Measurements from ENCODE around the gene ARL6IP6.

Gene ARL6IP6

DNA sequence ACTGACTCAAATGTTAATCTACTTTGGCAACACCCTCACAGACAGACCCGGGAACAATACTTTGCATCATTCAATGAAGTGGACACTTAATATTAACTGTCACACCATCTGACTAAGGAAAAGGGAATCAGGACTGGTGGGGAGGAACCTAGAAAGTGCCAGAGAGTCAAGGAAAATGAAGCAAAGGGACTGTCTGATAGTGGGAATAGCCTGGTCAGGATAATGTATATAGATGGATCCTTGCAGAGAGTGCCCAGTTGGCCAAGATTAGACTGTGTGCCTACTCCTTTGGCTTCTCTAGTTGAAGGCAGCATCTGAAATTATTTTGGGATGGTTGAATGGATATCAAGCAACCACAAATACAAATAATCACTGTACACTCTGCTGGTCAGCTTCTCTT is 45.2 kb downstream of the ARL6IP6 start:
- H3K4me3 ChIP-seq (ENCODE audit: low read length), result no peak overlapping the region
- no peak for DNase-seq (ENCODE audit: low read depth)
- TF ChIP-seq, protein P1, sequence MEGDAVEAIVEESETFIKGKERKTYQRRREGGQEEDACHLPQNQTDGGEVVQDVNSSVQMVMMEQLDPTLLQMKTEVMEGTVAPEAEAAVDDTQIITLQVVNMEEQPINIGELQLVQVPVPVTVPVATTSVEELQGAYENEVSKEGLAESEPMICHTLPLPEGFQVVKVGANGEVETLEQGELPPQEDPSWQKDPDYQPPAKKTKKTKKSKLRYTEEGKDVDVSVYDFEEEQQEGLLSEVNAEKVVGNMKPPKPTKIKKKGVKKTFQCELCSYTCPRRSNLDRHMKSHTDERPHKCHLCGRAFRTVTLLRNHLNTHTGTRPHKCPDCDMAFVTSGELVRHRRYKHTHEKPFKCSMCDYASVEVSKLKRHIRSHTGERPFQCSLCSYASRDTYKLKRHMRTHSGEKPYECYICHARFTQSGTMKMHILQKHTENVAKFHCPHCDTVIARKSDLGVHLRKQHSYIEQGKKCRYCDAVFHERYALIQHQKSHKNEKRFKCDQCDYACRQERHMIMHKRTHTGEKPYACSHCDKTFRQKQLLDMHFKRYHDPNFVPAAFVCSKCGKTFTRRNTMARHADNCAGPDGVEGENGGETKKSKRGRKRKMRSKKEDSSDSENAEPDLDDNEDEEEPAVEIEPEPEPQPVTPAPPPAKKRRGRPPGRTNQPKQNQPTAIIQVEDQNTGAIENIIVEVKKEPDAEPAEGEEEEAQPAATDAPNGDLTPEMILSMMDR (IDR thresholded peaks at IDR 0.05; ENCODE audit: insufficient read depth, low read depth, low read length, missing control alignments), result no peak

DNA sequence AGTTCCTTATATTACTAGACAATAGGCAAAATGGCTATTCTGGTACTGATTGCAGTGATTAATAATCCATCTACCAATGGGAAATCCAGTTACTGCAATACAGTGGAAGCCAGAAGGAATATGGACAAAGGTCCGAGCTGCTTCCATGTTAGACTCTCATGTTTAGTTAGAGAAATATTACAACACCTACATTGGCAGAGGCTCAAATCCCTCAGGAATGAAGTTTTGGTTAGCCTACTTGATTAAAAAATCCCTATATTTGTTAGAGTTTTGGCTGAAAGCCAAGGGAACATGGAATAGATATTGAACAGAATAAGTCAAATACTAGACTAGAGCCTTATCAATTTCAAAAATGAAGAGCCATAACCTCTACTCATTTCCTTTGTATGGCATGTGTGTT is 48.5 kb downstream of the ARL6IP6 start:
- no peak overlapping the region for H3K4me3 ChIP-seq (ENCODE audit: low read length)
- TF ChIP-seq, protein P1 (IDR thresholded peaks at IDR 0.05; ENCODE audit: insufficient read depth, low read depth, low read length, missing control alignments), result no peak
- DNase-seq (ENCODE audit: low read depth), result no peak

DNA sequence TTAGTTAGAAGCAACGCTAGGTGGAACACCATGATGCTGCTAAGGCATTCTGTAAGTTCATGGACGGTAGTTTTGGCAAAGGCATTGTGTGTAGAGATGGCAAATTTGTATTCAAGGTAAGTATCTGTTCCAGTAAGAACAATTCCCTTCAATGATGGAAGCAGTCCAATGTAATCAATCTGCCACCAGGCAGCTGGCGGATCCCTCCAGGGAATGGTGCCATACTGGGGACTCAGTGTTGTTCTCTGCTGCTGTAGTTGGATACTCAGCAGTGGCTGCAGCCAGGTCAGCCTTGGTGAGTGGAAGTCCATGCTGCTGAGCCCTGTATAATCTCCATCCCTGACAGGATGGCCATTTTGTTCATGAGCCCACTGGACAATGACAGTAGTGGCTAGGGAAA is 62.8 kb downstream of the ARL6IP6 start:
- no peak overlapping the region for H3K4me3 ChIP-seq (ENCODE audit: low read length)
- DNase-seq (ENCODE audit: low read depth), result no peak
- TF ChIP-seq, protein P1 (IDR thresholded peaks at IDR 0.05; ENCODE audit: insufficient read depth, low read depth, low read length, missing control alignments), result no peak

DNA sequence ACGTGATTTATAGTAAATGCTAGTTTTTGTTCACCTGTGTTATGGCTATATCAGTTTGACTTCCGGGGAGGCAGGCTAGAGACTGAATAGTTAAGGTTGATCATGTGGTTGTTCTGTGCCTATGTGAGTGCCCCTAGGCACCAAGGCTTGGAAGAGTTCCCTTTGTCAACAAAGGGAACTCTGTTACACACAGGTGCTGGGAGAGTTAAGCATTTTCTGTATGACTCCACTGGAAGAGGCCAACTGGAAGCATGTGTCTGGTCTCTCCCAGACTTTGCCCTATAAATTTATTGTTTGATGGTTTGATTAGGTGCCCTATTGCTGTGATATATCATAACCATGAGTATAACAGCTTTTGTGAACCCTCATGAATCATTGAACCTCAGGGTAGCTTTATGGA is 63.8 kb downstream of the ARL6IP6 start:
- no peak overlapping the region for H3K4me3 ChIP-seq (ENCODE audit: low read length)
- DNase-seq (ENCODE audit: low read depth), result no peak
- TF ChIP-seq, protein P1 (IDR thresholded peaks at IDR 0.05; ENCODE audit: insufficient read depth, low read depth, low read length, missing control alignments), result no peak

DNA sequence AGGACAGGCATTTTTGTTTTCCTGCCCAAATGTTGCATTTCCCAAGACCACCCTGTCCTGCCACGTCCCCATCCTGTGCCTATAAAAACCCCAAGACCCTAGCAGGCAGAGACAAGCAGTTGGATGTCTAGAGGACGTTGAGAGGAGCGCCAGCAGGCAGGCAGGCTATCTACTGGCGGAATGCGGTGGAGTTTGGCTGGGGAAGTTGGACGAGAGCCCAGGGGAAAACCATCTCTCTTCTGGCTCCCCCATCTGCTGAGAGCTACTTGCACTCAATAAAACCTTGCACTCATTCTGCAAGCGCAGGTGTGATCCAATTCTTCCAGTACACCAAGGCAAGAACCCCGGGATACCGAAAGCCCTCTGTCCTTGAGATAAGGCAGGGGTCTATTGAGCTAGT is 72.5 kb downstream of the ARL6IP6 start:
- H3K4me3 ChIP-seq (ENCODE audit: low read length), result no peak overlapping the region
- TF ChIP-seq, protein P1 (IDR thresholded peaks at IDR 0.05; ENCODE audit: insufficient read depth, low read depth, low read length, missing control alignments), result no peak
- DNase-seq (ENCODE audit: low read depth), result no peak

DNA sequence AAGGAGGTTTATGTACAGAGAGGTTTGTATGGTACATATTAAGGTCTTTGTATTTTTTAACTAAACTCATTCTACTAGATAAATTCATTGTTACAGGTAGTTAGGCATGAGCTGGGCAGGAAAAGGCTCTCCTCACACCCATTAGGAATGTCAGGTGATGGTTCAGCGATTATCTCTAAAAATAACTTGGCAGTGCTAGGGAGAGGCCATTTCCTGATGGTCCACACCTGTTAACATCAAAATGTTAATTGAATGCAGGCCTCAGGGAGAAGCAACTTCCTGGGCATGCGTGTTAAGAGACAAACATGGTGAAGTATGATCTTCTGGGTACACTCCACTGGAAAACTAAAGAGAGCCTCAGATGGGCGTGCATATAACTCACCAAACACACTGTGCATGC is 73.6 kb downstream of the ARL6IP6 start:
- TF ChIP-seq, protein P1 (IDR thresholded peaks at IDR 0.05; ENCODE audit: insufficient read depth, low read depth, low read length, missing control alignments), result no peak
- H3K4me3 ChIP-seq (ENCODE audit: low read length), result no peak overlapping the region
- DNase-seq (ENCODE audit: low read depth), result no peak

DNA sequence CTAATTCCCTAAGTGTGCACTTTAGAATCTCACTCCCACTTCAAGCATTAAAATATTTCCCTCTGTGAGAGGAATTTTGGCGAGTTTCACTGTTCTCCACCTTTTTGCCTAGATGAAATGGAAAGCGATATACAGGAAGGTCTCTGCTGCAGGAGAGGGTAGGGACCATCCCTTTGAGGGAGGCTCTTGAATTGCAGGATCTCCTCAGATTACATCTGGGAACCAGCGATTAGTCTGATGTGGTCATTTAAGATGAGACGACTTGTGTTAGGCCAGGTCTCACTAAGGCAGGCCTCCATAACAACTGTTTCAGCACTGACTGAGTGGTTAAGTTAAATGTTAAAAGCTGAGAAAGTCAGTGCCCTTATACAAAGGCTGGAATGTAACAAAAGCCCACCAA is 74.6 kb downstream of the ARL6IP6 start:
- no peak overlapping the region for H3K4me3 ChIP-seq (ENCODE audit: low read length)
- DNase-seq (ENCODE audit: low read depth), result no peak
- TF ChIP-seq, protein P1 (IDR thresholded peaks at IDR 0.05; ENCODE audit: insufficient read depth, low read depth, low read length, missing control alignments), result no peak

All from epithelial cell of esophagus (primary cell).